ENCODE results near the gene MIAT. TPM values are rescaled to one million over a fixed set of nuclear protein-coding genes. Genes with fewer than 3 reads are reported as not detected.
"Not testable (repeated sequence)": the region's sequence is repeated elsewhere in the genome, so short reads cannot be mapped to it uniquely, and the experiment has no call there.

The MIAT gene
- total and polyA plus RNA-seq, 2 of the 8 experiments (the other 6 are each of a cell fraction or from before 2014, with no cell fraction given) = 27.6 to 36.0 TPM

GRCh38 chr22:26705379-26705778 lies 48.0 kb downstream of the MIAT start:
- peaks cover 10 to 16% of the 10 kb centered on the region in 2 experiments; a peak in 3 of 4 replicates for H3K9me3 ChIP-seq (ENCODE audit: insufficient read depth in 2 of 2, low read depth in 1 of 2, low read length in 1 of 2)
- FAIRE-seq; H3K14ac ChIP-seq (ENCODE audit: insufficient read length); H2BK20ac ChIP-seq (ENCODE audit: low read length); H3K4me3 ChIP-seq (ENCODE audit: extremely low read depth in 1 of 4, insufficient read depth in 2 of 4, low read depth in 3 of 4, low read length in 4 of 4); H3K18ac ChIP-seq (ENCODE audit: extremely low read depth, low read length); H3K23me2 ChIP-seq (ENCODE audit: low read depth, low read length); H2BK12ac ChIP-seq (ENCODE audit: low read depth, low read length); CTCF ChIA-PET (ENCODE audit: partially characterized antibody); H3K4me1 ChIP-seq (replicated peaks in 1 of 4; ENCODE audit: control insufficient read depth in 3 of 4, insufficient read depth in 4 of 4, low read length in 3 of 4); H3K4ac ChIP-seq (replicated peaks; ENCODE audit: insufficient read length, low read depth, low read length); H2BK15ac ChIP-seq (ENCODE audit: low read length); H3K27me3 ChIP-seq (replicated peaks in 1 of 4; ENCODE audit: control insufficient read depth in 3 of 4, extremely low read depth in 1 of 4, insufficient read depth in 3 of 4, low read length in 3 of 4); H3K23ac ChIP-seq (ENCODE audit: insufficient read length); H3K9ac ChIP-seq (replicated peaks in 1 of 4; ENCODE audit: extremely low read depth in 1 of 4, low read depth in 3 of 4, low read length in 3 of 4); H3K27ac ChIP-seq (ENCODE audit: low read depth, low read length); H4K8ac ChIP-seq (ENCODE audit: extremely low read depth, insufficient read depth, low read length); H3K56ac ChIP-seq (replicated peaks; ENCODE audit: insufficient read length, low read depth, low read length); H4K91ac ChIP-seq (replicated peaks; ENCODE audit: insufficient read length, low read length); H2AFZ ChIP-seq (ENCODE audit: low read length); H2AK5ac ChIP-seq (ENCODE audit: low read depth, low read length); H4K20me1 ChIP-seq (replicated peaks in 1 of 2; ENCODE audit: control insufficient read depth in 1 of 2, insufficient read depth in 2 of 2, low read length in 2 of 2); POLR2A ChIA-PET (ENCODE audit: partially characterized antibody); H2BK5ac ChIP-seq (ENCODE audit: low read depth, low read length); H3K4me2 ChIP-seq (ENCODE audit: insufficient read depth in 1 of 2, low read depth in 2 of 2, low read length in 2 of 2); H3K79me1 ChIP-seq (ENCODE audit: low read depth, low read length); H4K5ac ChIP-seq (ENCODE audit: insufficient read length, low read depth, low read length); DNase-seq (ENCODE audit: low read depth in 1 of 2, low spot score in 2 of 2); H3K79me2 ChIP-seq (ENCODE audit: control insufficient read depth in 1 of 2, insufficient read depth in 2 of 2, low read length in 2 of 2); H3K36me3 ChIP-seq (ENCODE audit: control insufficient read depth in 2 of 4, insufficient read depth in 4 of 4, low read length in 3 of 4); H2BK120ac ChIP-seq (replicated peaks; ENCODE audit: low read depth, low read length): not testable (repeated sequence)
- WGBS, 2 experiments (ENCODE audit: extremely low coverage in 1 of 2, insufficient coverage in 1 of 2, insufficient read length in 1 of 2, insufficient replicate concordance in 2 of 2, low coverage in 1 of 2, low lambda C conversion rate in 2 of 2, missing lambda C conversion rate in 1 of 2) = 90% methylated on average over 4 of the region's 4 CpGs; no CpG with 5 or more reads in 1 of the 2 experiments

Measured in H1 (cell line).